ENCODE data around the gene DBF4.
"Not testable (repeated sequence)": the region's sequence is repeated elsewhere in the genome, so short reads cannot be mapped to it uniquely, and the experiment has no call there.

- TF ChIP-seq CTCF (IDR thresholded peaks at IDR 0.05); CHD2 (IDR thresholded peaks at IDR 0.05; ENCODE audit: low read length, partially characterized antibody); USF1 (IDR thresholded peaks at IDR 0.05; ENCODE audit: borderline replicate concordance, low read depth); GABPA (IDR thresholded peaks at IDR 0.05; ENCODE audit: low read depth); REST (IDR thresholded peaks at IDR 0.05; ENCODE audit: low read depth, low read length); IRF3 (IDR thresholded peaks at IDR 0.05; ENCODE audit: low read depth, low read length); EP300 (IDR thresholded peaks at IDR 0.05; ENCODE audit: borderline replicate concordance in 1 of 2, low read depth in 1 of 2, low read length in 1 of 2); MAX (IDR thresholded peaks at IDR 0.05; ENCODE audit: low read depth); JUND (IDR thresholded peaks at IDR 0.05): not testable (repeated sequence)
These were observed 46.6 kb downstream of the DBF4 start for GRCh38 chr7:87922759-87923395.
